Measurements from ENCODE around the gene LARP4.
"Not testable (repeated sequence)": the region's sequence is repeated elsewhere in the genome, so short reads cannot be mapped to it uniquely, and the experiment has no call there.

Gene LARP4

DNA sequence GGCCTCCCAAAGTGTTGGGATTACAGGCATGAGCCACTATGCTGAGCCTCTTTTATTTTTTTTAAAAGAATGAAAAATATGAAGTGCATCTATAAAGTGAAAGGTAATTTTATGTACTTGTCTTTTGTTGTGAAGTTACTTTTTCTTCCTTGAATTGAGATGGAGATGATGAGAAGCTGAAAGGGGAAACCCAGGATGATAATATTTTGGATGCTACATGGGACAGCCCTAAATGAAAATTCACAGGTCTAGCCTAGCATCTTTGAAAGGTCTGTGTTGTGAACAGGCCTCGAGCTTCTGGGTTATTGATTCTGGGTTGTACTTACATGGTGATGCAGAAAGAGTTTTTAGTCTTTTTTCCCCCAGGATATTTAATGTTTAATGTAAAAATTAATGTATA, 118.7 kb downstream of the LARP4 start:
- TF ChIP-seq, protein P1, sequence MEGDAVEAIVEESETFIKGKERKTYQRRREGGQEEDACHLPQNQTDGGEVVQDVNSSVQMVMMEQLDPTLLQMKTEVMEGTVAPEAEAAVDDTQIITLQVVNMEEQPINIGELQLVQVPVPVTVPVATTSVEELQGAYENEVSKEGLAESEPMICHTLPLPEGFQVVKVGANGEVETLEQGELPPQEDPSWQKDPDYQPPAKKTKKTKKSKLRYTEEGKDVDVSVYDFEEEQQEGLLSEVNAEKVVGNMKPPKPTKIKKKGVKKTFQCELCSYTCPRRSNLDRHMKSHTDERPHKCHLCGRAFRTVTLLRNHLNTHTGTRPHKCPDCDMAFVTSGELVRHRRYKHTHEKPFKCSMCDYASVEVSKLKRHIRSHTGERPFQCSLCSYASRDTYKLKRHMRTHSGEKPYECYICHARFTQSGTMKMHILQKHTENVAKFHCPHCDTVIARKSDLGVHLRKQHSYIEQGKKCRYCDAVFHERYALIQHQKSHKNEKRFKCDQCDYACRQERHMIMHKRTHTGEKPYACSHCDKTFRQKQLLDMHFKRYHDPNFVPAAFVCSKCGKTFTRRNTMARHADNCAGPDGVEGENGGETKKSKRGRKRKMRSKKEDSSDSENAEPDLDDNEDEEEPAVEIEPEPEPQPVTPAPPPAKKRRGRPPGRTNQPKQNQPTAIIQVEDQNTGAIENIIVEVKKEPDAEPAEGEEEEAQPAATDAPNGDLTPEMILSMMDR (IDR thresholded peaks at IDR 0.05; ENCODE audit: control insufficient read depth, extremely low read depth, insufficient read depth), result no peak
- no peak for DNase-seq (ENCODE audit: low read depth)

DNA sequence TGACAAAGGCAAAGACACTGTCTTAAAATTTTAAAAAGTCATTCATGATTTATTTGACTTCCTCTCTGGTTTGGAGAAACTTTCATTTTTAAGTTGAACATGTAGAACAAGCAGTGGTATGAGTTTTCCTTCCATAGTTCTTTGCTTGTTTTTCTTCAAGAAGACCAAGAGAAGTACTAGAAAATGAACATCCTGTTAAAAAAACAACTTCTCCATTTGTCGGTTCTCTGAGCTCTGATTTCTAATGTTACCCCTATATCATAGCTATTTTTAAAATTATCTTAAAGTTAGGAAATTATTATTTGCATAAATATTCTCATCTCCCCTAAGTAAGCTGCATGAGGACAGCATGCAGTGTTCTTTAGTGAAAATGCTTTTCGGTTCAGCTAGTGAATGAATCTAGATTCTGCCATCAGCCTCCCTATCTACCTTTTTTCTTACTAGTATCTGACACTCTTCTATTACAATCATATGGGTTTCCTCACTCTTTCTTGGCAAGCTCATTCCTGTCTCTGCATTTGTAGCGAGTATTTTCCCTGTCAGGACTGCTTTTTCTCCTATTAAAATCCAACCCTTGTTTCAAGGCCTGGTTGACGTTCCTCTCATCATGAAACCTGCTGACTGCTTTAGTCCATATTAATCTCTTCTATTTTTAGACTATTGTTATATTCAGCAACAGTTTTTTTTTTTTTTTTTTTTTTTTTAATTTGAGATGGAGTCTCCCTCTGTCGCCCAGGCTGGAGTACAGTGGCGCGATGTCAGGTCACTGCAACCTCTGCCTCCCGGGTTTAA, 119.9 kb downstream of the LARP4 start:
- no peak for DNase-seq (ENCODE audit: low read depth)
- H3K4me3 ChIP-seq (ENCODE audit: low read depth, low read length), result no peak overlapping the region
- TF ChIP-seq, protein P1 (IDR thresholded peaks at IDR 0.05; ENCODE audit: control insufficient read depth, extremely low read depth, insufficient read depth), result no peak

More for the DNA sequence above, 118.7 kb downstream of the LARP4 start:
- no peak overlapping the region for H3K4me3 ChIP-seq (ENCODE audit: low read depth, low read length)

DNA sequence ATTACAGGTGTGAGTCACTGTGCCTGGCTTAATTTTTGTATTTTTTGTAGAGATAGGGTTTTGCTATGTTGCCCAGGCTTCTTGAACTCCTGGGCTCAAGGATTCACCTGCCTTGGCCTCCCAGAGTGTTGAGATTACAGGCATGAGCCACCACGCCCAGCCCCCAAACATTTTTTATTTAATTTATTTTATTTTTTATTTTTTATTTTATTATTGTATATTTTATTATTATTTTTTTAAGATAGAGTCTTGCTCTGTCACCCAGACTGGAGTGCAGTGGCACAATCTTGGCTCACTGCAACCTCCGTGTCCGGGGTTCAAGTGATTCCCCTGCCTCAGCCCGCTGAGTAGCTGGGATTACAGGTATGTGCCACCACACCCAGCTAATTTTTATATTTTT, 121.1 kb downstream of the LARP4 start:
- not testable (repeated sequence) for DNase-seq (ENCODE audit: low read depth); H3K4me3 ChIP-seq (ENCODE audit: low read depth, low read length)

DNA sequence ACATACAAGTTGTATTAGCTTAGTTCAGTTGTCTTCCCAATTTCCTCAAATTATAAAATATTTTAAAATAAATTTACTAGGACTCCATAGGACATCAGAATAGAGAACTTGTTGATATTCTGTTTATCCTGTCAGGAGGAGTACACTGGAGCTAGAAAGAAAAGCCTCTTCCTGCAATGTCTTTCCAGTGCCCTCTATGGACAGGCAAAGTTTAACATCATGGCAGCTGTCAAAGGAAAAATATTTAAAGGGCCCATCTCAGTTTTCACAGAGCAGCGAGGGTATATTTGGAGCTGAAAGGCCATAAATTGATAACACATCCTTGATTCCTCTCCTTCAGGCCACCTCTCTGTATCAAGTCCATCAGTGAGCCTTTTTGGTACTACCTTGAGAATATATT, 123.1 kb downstream of the LARP4 start:
- DNase-seq (ENCODE audit: low read depth), result no peak
- no peak overlapping the region for H3K4me3 ChIP-seq (ENCODE audit: low read depth, low read length)
- TF ChIP-seq, protein P1 (IDR thresholded peaks at IDR 0.05; ENCODE audit: control insufficient read depth, extremely low read depth, insufficient read depth), result no peak

DNA sequence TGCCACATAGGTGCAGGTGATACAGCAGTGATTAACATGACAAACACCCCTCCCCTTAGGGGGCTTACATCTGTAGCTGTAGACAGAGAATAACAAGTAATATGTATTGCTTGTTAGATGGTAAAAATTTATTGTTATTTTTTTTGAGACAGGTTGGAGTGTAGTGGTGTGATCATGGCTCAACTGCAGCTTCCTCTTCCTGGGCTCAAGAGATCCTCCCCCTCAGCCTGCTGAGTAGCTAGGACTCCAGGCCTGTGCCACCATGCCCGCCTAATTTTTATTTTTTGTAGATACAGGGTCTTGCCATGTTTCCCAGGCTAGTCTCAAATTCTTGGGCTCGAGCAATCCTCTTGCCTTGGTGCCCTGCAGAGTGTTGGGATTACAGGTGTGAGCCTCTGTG, 123.9 kb downstream of the LARP4 start:
- DNase-seq (ENCODE audit: low read depth), result no peak

DNA sequence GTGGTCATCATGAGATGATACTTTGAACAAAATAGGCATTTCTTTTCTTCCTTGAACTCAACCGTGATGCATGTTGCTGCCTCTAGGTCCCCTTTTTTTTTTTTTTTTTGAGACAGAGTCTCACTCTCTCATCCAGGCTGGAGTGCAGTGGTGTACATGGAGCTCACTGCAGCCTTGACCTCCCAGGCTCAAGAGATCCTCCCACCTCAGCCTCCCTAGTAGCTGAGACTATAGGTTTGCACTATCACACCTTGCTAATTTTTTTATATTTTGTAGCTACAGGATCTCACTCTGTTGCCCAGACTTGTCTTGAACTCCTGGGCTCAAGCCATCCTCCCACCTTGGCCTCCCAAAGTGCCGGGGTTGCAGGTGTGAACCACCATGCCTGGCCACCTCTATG, 124.7 kb downstream of the LARP4 start:
- TF ChIP-seq, protein P1 (IDR thresholded peaks at IDR 0.05; ENCODE audit: control insufficient read depth, extremely low read depth, insufficient read depth), result no peak
- no peak overlapping the region for H3K4me3 ChIP-seq (ENCODE audit: low read depth, low read length)
- no peak for DNase-seq (ENCODE audit: low read depth)

More for the DNA sequence above, 123.9 kb downstream of the LARP4 start:
- TF ChIP-seq, protein P1 (IDR thresholded peaks at IDR 0.05; ENCODE audit: control insufficient read depth, extremely low read depth, insufficient read depth), result no peak
- H3K4me3 ChIP-seq (ENCODE audit: low read depth, low read length), result no peak overlapping the region

DNA sequence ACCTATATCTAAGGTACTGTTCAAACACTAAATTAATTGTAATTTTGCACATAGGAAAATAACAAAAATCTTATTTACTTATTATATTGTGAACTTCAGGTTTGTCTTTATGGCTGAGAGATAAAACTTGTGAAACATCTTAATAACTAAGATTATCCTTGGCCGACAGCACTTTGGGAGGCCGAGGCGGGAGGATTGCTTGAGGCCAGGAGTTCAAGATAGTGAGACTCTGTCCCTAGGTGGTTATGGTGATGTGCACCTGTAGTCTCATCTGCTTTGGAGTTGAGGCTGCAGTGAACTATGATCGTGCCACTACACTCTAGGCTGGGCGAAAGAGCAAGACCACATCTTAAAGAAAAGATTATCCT, 126.7 kb downstream of the LARP4 start:
- TF ChIP-seq, protein P1 (IDR thresholded peaks at IDR 0.05; ENCODE audit: control insufficient read depth, extremely low read depth, insufficient read depth), result no peak
- no peak for DNase-seq (ENCODE audit: low read depth)
- H3K4me3 ChIP-seq (ENCODE audit: low read depth, low read length), result no peak overlapping the region
